B cell (primary cell): ENCODE data around the gene PSG6. TPM values are rescaled to one million over a fixed set of nuclear protein-coding genes. Genes with fewer than 3 reads are reported as not detected.
"Not testable (repeated sequence)": the region's sequence is repeated elsewhere in the genome, so short reads cannot be mapped to it uniquely, and the experiment has no call there.

Experiments used
- ATAC-seq: fragments of 200-7000 bp; cut with Tn5 transposase; one replicate; pipeline ENCODE4 v1.10.0; 2021; ENCODE audit warnings: low read depth, mild to moderate bottlenecking, moderate number of reproducible peaks, moderate library complexity
- CTCF ChIA-PET: fragments of 350-600 bp; sonication (Branson Sonifier 250); formaldehyde crosslinking; loops from one replicate; lab custom pipeline; 2021; ENCODE audit warnings: antibody characterized with exemption, inconsistent platforms; lab: Charles Lee
- POLR2A ChIA-PET: fragments of 350-600 bp; sonication (Branson Sonifier 250); formaldehyde crosslinking; loops from one replicate; lab custom pipeline; 2021; ENCODE audit warnings: antibody characterized with exemption; lab: Charles Lee
- DNase-seq: peaks from one replicate; pipeline ENCODE4 v3.0.0; 2013
- H2AFZ ChIP-seq: 2 replicates; pipeline ENCODE4 v1.6.1; 2012; ENCODE audit warnings: mild to moderate bottlenecking, low read depth, low read length; ENCODE audit not compliant: insufficient read depth, poor library complexity, severe bottlenecking
- H3K27ac ChIP-seq, 2 donors: 1 replicate in 1 of 2; 2 replicates in 1 of 2; pipeline ENCODE4 v1.5.1; 2012 to 2013; ENCODE audit warnings: low read length in 2 of 2, mild to moderate bottlenecking in 2 of 2, moderate library complexity in 1 of 2
- H3K27me3 ChIP-seq, 4 experiments: fragments of 200-600 bp in 1 of 4; sonication (generic) in 1 of 4; replicated peaks in 1 of 4; 1 replicate in 2 of 4; 2 replicates in 2 of 4; pipeline versions ENCODE4 v1.6.1 to v1.7.0; 2013 to 2016; ENCODE audit warnings: low read length in 3 of 4, mild to moderate bottlenecking in 2 of 4, mixed read lengths in 1 of 4, moderate library complexity in 1 of 4; ENCODE audit not compliant: insufficient read depth in 4 of 4, control insufficient read depth in 3 of 4; ENCODE audit errors: control extremely low read depth in 1 of 4
- H3K36me3 ChIP-seq, 2 experiments: replicated peaks in 1 of 2; 1 replicate in 1 of 2; 2 replicates in 1 of 2; pipeline versions ENCODE4 v1.6.1 to v1.7.1; 2013; ENCODE audit warnings: low read length in 1 of 2; ENCODE audit not compliant: insufficient read depth in 2 of 2, control insufficient read depth in 1 of 2; ENCODE audit errors: control extremely low read depth in 1 of 2, extremely low read depth in 1 of 2
- H3K4me1 ChIP-seq, 2 donors: fragments of 200-600 bp in 1 of 2; sonication (generic) in 1 of 2; 1 replicate in 1 of 2; 2 replicates in 1 of 2; pipeline versions ENCODE4 v1.5.1 to v1.6.1; 2013 to 2017; ENCODE audit warnings: low read length in 2 of 2; ENCODE audit not compliant: control insufficient read depth in 2 of 2, insufficient read depth in 2 of 2
- H3K4me2 ChIP-seq: replicated peaks from 2 replicates; pipeline ENCODE3; 2012; ENCODE audit warnings: mild to moderate bottlenecking, low read depth, low read length; ENCODE audit not compliant: poor library complexity, severe bottlenecking
- H3K4me3 ChIP-seq, 5 experiments: fragments of 200-600 bp in 1 of 5; sonication (generic) in 1 of 5; 1 replicate in 3 of 5; 2 replicates in 2 of 5; pipeline versions ENCODE4 v1.5.1 to v1.7.0; 2011 to 2016; ENCODE audit warnings: low read length in 4 of 5, mild to moderate bottlenecking in 4 of 5, low read depth in 2 of 5, control low read depth in 1 of 5, moderate library complexity in 1 of 5; ENCODE audit not compliant: insufficient read depth in 1 of 5; ENCODE audit errors: control extremely low read depth in 1 of 5, extremely low read depth in 1 of 5
- H3K79me2 ChIP-seq: fragments of 200-600 bp; sonication (generic); one replicate; pipeline ENCODE4 v1.6.0; 2016; ENCODE audit warnings: low read length; ENCODE audit not compliant: control insufficient read depth, insufficient read depth
- H3K9ac ChIP-seq: fragments of 200-600 bp; sonication (generic); 2 replicates; pipeline ENCODE4 v1.6.1; 2017; ENCODE audit warnings: mild to moderate bottlenecking, low read length, moderate library complexity
- H3K9me3 ChIP-seq, 3 donors: one replicate each; pipeline versions ENCODE4 v1.6.1 to v1.7.1; 2013; ENCODE audit warnings: low read length in 2 of 3; ENCODE audit not compliant: control insufficient read depth in 2 of 3, insufficient read depth in 1 of 3; ENCODE audit errors: control extremely low read depth in 1 of 3
- H4K20me1 ChIP-seq: 2 replicates; pipeline ENCODE4 v1.6.0; 2012; ENCODE audit warnings: mild to moderate bottlenecking, low read length; ENCODE audit not compliant: insufficient read depth, control insufficient read depth, poor library complexity, severe bottlenecking
- H3K27ac Mint-ChIP-seq: one replicate; pipeline ENCODE4 v1.8.0; 2021; ENCODE audit warnings: mixed read lengths
- H3K27me3 Mint-ChIP-seq: one replicate; pipeline ENCODE4 v1.8.0; 2021; ENCODE audit warnings: mixed read lengths
- H3K4me1 Mint-ChIP-seq: one replicate; pipeline ENCODE4 v1.8.0; 2021; ENCODE audit warnings: mixed read lengths
- H3K4me3 Mint-ChIP-seq: one replicate; pipeline ENCODE4 v1.8.0; 2021; ENCODE audit warnings: mixed read lengths
- H3K9me3 Mint-ChIP-seq: one replicate; pipeline ENCODE4 v1.8.0; 2022; ENCODE audit warnings: mixed read lengths; ENCODE audit not compliant: insufficient read depth
- CTCF ChIP-seq: fragments of 200-600 bp; IDR thresholded peaks from one replicate; pipeline ENCODE4 v1.8.0; 2022; ENCODE audit warnings: antibody characterized with exemption, mild to moderate bottlenecking
- EZH2 ChIP-seq: IDR thresholded peaks from 2 replicates; pipeline ENCODE4 v1.6.1; 2012; ENCODE audit warnings: borderline replicate concordance, low read depth, mild to moderate bottlenecking, moderate library complexity, low read length; ENCODE audit not compliant: insufficient read depth, poor library complexity, severe bottlenecking
- WGBS: methylation state at CpG from one replicate; pipeline ENCODE4 v1.1.5; 2013; ENCODE audit warnings: missing lambda C conversion rate; ENCODE audit not compliant: insufficient coverage; 5-methylcytosine and 5-hydroxymethylcytosine counted together
- intact Hi-C: fragments of 100-400 bp; cut with micrococcal nuclease; formaldehyde crosslinking; loops from one replicate; pipeline ENCODE4 v1.10.0; 2022
- polyA minus RNA-seq: library from RNA; depleted of rRNA, polyadenylated mRNA; stranded (reverse); fragments of >200 nt; gene quantifications from 2 replicates; pipeline ENCODE4 v1.2.3, GENCODE V29; 2012
- polyA plus RNA-seq: library from polyadenylated mRNA; depleted of rRNA; stranded (reverse); fragments of >200 nt; gene quantifications from 2 replicates; pipeline ENCODE4 v1.2.3, GENCODE V29; 2012
- total RNA-seq, 2 donors: library from RNA; stranded (reverse); fragments of 120-200 nt in 1 of 2; gene quantifications; 1 replicate in 1 of 2; 2 replicates in 1 of 2; pipeline versions ENCODE4 v1.2.3 to v1.2.4, GENCODE V29; 2013 to 2022

Gene PSG6
- not detected in 2 replicates for total RNA-seq
- not detected for total RNA-seq (2013)
- polyA plus RNA-seq: not detected in 2 replicates
- not detected in 2 replicates for polyA minus RNA-seq

DNA sequence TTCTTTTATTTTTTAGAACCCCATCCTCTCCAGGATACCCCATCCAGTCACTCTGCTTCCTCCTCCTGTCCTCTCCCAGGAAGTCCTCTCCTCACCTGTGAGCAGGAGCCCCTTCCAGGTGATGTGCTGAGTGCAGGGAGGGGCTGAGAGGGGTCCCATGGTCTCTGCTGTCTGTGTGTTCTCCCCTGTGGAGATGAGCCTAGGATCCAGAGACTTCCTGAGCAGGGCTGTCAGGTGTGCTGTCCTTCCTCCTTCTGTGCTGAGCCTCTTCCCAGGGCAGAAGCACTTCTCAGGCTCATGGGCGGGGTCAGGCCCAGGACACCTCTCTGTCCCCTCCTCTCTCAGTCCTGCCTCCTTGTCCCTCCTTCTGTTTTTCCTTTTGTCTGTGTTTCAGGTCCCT, at the start of gene PSG6:
PSG6 (minus strand) TSS at position 261 of the 400 bp plus-strand sequence; CDS start at position 159, 102 bp downstream.
- CTCF ChIA-PET, H3K27ac ChIP-seq, H3K4me3 ChIP-seq, H3K4me2 ChIP-seq, H3K27ac Mint-ChIP-seq, H3K9ac ChIP-seq, H3K4me1 Mint-ChIP-seq, H2AFZ ChIP-seq, H3K27me3 ChIP-seq, H3K36me3 ChIP-seq, DNase-seq, ATAC-seq, H3K79me2 ChIP-seq, intact Hi-C loops, H3K27me3 Mint-ChIP-seq, H3K4me3 Mint-ChIP-seq, H3K4me1 ChIP-seq, H4K20me1 ChIP-seq, POLR2A ChIA-PET, H3K9me3 Mint-ChIP-seq, H3K9me3 ChIP-seq: not testable (repeated sequence)
- WGBS: no CpG with 5 or more reads among the region's 1 CpG

GRCh38 chr19:42965176-42965575, 47.5 kb upstream of the PSG6 start:
- ChIA-PET CTCF (no interaction called here), POLR2A (no interaction called here)
- Mint-ChIP-seq H3K27me3 (no peaks in the 10 kb centered on the region), H3K4me3 (no peak overlapping the region), H3K9me3 (peaks cover 2% of the 10 kb centered on the region), H3K27ac (no peak overlapping the region), H3K4me1 (no peaks in the 10 kb centered on the region)
- WGBS: 93% methylated on average over 2 of the region's 2 CpGs
- Histone ChIP-seq H3K4me2 (no peak overlapping the region), H3K4me1 (no peaks in the 10 kb centered on the region), H3K79me2 (no peaks in the 10 kb centered on the region), H2AFZ (no peak overlapping the region), H3K36me3 (no peaks in the 10 kb centered on the region), H3K27ac (no peak overlapping the region), H3K9me3 (no peaks in the 10 kb centered on the region), H3K4me3 (no peak overlapping the region), H3K27me3 (no peaks in the 10 kb centered on the region), H3K9ac (no peak overlapping the region), H4K20me1 (no peaks in the 10 kb centered on the region)
- no peak for DNase-seq
- ATAC-seq: no peak
- intact Hi-C loops: no loop called here
- TF ChIP-seq CTCF (no peak), EZH2 (no peak)
